HG03045 (cell line): ENCODE measurements around the gene U2AF1L4.

Source experiments
- ATAC-seq: cut with Tn5 transposase; IDR thresholded peaks from one replicate; pipeline ENCODE4 v1.9.1; 2021; ENCODE audit warnings: mild to moderate bottlenecking, moderate library complexity; ENCODE audit not compliant: unreplicated experiment

Gene U2AF1L4

DNA sequence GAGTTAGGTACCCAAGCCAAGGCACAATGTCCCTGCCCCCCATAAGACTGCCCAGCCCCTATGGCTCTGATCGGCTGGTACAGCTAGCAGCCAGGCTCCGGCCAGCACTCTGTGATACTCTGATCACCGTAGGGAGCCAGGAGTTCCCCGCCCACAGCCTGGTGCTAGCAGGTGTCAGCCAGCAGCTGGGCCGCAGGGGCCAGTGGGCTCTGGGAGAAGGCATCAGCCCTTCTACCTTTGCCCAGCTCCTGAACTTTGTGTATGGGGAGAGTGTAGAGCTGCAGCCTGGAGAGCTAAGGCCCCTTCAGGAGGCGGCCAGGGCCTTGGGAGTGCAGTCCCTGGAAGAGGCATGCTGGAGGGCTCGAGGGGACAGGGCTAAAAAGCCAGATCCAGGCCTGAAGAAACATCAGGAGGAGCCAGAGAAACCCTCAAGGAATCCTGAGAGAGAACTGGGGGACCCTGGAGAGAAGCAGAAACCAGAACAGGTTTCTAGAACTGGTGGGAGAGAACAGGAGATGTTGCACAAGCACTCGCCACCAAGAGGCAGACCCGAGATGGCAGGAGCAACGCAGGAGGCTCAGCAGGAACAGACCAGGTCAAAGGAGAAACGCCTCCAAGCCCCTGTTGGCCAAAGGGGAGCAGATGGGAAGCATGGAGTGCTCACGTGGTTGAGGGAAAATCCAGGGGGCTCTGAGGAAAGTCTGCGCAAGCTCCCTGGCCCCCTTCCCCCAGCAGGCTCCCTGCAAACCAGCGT is 30.4 kb downstream of the U2AF1L4 start:
- ATAC-seq = no peak

DNA sequence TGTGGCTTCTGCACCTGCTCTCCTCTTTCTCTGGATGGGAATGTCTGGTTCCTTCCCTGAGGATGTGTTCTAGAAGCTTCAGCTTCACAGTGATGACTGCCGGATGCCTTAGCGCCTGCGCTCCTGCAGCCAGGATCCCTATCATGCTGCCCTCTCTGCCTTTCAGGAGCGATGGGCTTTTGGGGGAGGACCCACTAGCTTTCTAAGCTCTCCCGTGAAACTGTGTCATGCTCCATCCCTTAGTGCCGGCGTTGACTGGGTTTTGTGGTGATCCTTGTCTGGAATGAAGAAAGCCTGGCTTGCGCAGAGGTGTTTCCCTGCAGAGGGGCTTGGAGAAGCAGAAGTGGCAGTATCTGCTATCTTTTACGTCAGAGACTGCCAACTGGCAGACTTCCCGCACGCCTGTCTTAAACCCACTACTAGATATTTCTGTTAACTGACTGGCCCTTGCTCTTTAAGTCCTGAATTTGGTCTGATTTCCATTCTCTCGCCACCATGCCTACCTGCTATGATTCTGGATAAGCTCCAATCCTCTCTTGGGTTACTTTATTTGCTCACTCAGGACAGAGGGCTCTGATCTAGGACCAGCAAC is 31.2 kb downstream of the U2AF1L4 start:
- no peak for ATAC-seq

DNA sequence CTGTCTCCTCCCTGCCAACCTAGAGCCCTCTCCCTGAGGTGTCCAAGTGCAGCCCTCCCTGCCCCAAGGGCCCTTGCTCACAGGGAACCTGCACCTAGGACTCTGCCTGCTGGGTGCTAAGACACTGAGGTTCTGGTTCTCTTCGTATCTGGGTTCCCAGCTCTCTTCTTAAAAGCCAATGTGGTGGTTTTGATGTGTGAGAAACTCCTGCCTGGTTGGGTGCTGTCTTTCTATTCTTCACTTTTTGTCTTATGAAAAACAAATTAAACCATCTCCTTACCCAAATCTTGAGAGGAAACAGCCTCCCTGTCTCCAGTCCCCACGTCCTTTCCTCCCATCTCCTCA is 31.7 kb downstream of the U2AF1L4 start:
- no peak for ATAC-seq

DNA sequence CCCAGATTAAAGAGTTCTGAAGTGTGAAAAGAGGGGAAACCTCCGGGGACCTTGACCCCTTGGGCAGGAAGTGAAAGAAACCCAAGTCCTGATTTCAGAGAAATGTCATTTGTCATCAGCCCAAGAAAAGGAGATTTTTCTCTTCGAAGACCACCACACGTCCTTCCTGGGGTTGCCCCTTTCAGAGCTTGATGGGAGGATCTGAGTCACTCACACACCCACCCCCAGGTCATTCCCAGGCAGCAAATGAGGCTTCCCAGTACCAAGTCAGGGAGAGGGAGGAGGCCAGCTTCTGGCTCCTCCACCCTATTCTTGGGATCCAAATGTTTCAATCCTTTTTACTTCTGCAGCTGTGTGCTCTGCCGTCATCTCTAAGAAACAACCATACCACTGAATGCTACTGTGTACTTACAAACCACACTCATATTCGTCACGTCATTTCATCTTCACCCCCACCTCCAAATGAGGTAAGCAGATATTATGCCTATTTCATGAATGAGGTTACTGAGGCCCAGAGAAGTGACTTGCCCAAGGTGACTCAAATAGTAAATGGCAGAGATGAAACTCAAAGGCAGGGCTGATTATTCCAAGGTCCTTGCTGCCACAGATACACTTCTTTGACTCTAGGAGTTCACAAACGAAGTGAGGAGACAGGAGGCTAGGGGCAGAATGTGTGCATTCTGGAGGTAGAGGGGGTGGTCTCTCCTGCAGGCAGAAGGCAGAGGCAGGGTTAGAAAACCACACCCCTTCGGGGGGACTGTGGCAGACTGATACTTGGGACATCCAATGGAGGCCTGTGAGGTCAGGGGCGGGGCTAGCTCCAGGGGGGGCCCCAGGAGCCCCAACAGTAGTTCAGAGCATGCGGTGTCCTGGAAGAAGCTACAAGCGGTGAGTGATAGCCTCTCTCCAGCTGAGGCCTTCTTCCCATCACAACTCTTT is 32.4 kb downstream of the U2AF1L4 start:
- no peak for ATAC-seq

DNA sequence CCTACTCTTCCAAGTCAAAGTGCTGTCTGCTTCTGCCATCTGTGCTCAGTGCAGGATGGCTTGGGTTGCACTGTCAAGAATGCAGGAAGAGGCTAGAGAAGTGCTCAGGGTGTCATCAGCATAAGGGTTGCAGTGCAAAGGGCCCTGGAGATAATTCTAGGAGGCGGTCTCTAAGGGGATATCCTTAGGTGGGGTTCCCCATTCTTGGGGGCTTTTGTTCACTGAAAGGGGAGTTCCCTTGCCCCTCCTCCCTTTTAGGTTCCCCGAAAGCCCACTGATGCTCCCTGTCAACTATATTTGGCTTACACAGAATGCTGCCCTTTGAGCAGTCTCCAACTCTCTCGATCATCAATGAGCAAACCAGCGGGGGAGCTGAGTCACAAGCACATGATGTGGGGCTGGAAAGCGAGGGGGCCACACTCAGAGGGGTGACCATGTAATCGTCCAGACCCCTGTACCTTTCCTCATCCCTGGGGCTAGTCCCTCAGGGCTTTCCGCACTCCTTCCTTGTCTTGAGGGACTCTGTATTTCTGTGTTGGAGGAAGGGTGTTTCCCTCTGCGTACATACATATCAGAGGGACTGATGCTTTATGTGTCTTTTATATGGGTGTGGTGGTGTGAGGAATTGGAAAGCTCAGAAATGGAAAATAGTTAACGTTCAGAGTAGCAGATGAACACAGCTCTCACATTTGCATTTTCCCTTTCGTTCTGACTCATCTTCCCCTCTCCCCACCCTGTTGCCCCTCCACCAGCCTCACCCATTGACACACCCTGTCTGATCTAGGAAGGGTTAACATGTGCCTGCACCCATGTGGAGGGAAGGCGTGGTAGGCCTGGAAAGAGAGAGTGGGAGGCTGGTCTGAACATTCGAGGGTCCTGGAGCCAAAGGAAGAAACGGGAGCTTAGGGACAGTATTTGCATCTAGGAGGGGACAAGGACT is 34.2 kb downstream of the U2AF1L4 start:
- no peak for ATAC-seq

DNA sequence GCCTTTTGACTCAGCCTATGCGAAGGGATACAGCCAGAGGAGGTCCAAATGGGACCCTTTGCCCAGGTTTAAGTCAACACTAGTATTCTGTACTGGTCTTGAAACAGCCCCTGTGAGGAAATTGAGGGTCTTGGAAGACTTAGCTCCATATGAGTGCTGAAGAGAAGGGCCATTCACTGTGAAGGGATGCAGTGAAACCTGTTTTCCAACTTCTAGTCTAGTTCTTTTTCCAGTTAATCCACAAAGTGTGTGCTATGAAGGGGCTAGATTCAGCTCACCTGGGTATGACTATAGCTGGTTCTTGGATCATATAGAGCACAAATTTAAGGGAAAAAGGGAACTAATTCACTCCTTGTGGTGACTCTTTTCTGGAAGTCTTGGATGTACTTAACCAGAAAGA is 36.8 kb downstream of the U2AF1L4 start:
- ATAC-seq = no peak

DNA sequence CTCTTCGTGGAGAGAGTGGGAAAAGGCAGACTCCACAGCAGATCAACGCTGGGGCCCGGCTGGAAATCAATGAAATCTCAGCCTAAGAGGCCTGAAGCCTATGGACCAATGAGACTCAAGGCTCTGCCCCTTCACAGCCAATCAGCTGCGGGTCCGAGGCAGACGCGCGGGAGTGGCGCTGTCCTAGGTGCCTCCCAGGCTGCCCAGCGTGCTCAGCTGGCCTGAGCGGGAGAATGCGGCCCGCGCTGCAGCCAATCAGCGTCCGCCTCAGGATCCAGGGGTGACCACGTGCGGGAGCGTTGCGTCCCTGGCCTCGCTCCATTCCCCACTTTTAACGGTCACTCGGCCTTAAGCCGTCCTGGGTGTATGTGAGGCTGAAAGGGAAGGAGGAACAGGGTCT is 41.0 kb downstream of the U2AF1L4 start, which contains the start of gene ZBTB32:
Gene ZBTB32 (plus strand): TSS at position 341 of the 400 bp plus-strand sequence. CDS start 10,069 bp downstream, outside the sequence.
- ATAC-seq = no peak

DNA sequence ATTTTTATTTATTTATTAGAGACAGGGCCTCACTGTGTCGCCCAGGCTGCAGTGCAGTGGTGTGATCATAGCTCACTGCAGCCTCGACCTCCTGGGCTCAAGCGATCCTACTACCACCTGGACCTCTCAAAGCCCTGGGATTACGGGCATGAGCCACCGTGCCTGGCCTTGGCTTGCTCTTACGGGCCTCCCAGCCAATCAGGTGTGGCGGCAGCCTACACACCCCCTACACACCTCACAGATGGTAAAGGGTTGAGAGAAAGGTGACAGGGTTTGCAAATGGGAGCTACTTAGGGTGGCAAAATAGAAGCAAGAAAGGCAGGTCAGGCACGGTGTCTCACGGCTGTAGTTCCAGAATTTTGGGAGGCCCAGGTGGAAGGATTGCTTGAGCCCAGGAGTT is 41.9 kb downstream of the U2AF1L4 start:
- ATAC-seq = no peak

DNA sequence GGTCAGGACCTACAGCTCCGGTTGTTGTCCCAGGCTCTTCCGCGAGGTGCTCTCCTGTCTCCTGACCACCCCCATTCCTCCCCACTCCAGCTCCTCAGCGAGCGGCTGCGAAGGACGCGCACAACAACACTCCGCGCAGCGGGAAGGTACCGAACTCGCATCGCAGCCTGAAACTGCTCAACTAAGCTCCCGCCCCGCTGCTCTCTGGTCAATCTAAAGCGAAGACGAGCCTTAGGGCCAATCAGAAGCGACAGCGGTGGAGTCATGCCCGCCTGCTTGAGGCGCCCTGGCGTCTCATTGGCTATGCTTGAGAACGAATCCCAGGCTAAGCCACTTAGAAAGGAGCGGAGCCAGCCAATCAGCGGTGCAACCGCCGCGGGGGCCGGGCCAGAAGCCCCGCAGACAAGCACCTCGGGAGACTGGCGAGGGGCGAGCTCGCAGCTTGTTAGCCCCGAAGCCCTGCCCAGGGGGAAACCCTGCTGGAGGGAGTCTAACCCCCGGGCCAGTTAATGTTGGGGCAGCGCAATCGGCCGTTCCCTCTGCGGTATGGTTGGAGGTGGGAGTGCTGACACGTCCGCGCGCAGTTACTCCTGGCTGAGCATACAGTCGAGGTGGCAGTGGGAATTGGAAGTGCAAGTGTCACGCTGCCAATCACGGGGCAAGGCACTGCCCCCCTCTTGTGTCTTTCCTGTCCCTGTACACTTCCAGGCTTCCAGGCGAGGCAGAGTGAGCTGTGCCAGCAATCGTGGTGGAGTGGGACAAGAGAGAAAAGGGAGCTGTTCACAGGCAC is 42.8 kb downstream of the U2AF1L4 start:
- ATAC-seq = peak; percentile 94

DNA sequence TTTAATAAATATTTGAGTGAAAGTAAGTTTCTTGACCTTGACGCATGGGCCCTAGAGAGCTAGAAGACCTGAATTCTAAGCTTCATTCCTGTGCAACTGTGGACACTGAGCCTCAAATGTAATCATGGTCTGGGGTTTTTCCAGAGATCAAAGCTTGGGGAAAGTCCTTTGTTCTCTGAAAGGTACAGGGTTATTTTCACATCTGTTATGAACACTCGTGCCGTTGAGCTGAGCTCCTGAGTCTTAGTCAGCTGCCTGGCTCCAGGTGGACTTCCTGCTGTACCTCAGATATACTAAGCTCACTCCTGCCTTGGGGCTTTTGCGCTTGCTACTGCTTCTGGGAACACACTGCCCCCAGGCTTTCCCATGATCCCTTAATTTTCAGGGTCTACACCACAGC is 48.4 kb downstream of the U2AF1L4 start:
- no peak for ATAC-seq

DNA sequence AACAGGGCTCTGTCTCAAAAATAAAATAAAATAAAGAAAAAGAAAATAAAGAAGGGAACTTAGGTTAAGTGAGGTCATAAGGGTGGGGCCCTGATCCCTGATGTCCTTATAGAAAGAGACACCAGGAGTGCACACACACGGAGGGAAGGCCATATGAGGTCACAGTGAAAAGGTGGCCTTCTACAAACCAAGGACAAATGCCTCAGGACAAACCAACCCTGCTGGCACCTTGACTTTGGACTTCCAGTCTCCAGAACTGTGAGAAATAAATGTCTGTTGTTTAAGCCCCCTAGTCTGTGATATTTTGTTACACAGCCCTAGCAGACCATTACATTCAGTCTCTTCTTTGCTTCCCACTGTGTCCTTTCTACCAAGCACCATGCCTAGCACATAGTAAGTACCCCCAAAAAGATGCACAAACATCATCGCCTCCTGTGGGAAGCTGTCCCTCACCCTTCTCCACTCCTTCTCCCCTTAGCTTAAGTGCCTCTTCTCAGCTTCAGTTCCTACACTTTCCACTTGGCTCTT is 49.3 kb downstream of the U2AF1L4 start:
- ATAC-seq = no peak

DNA sequence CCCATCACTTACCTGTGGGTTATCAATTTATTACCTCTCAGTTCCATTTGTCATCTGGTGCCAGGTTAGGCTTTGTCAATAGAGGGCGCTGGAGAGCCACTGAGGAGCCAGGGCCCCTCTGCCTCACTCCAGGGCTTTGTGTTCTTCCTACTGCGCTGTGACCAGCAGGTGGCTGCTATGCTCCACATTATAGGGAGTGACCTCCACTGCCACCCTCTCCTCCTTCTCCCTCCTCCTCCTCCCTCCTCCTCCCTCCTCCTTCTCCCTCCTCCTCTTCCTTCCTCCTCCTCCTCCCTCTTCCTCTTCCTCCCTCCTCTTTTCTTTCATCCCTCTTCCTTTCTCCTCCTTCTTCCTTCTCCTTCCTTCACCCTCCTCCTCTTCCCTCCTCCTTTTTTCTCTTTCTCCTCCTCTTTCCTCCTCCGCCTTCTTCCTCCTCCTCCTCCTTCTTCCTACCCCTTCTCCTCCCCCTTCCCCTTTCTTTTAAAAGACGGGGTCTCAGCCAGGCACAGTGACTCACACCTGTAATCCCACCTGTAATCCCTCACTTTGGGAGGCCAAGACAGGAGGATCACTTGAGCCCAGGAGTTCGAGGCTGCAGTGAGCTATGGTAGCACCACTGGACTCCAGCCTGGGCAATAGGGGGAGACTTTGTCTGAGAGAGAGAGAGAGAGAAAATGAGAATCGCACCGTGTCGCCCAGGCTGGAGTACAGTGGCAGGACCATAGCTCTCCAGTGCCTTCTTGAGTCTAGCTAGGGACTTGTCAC is 51.2 kb downstream of the U2AF1L4 start:
- peak; percentile 75 for ATAC-seq

DNA sequence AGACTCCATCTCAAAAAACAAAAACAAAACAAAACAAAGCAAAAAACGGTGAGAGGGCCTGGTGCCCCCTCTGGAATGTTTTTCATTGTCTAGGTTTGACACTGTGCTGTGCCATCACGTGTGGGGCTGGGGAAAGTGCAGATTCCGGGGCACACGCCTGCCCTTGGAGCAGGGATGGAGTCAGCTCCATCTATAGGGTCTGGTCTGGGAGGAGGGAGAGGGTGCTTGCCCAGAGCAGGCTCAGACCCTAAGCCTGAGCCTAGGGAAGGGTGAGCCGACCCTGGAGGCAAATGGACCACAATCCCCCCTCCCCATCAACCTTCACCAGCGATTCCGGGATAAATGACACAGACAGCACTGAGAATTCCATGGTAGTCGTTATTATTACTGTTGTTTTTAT is 51.8 kb downstream of the U2AF1L4 start:
- no peak for ATAC-seq
